Muscle of arm (tissue), 12 donors: ENCODE results near the gene PPIE. TPM values are rescaled to one million over a fixed set of nuclear protein-coding genes. Genes with fewer than 3 reads are reported as not detected.
"Not testable (repeated sequence)": the region's sequence is repeated elsewhere in the genome, so short reads cannot be mapped to it uniquely, and the experiment has no call there.

Experiments used
- DNase-seq: peaks from one replicate; pipeline ENCODE4 v3.0.0-alpha.2; 2013
- polyA plus RNA-seq, 12 donors: library from polyadenylated mRNA; unstranded; fragments of 120-200 nt; gene quantifications; one replicate each; pipeline ENCODE4 v1.2.1, GENCODE V29; 2013; ENCODE audit not compliant: insufficient read length in 12 of 12

Gene PPIE
- polyA plus RNA-seq, 12 donors: 23.2 to 47.3 (median 40.8) TPM; not detected in 1

DNA sequence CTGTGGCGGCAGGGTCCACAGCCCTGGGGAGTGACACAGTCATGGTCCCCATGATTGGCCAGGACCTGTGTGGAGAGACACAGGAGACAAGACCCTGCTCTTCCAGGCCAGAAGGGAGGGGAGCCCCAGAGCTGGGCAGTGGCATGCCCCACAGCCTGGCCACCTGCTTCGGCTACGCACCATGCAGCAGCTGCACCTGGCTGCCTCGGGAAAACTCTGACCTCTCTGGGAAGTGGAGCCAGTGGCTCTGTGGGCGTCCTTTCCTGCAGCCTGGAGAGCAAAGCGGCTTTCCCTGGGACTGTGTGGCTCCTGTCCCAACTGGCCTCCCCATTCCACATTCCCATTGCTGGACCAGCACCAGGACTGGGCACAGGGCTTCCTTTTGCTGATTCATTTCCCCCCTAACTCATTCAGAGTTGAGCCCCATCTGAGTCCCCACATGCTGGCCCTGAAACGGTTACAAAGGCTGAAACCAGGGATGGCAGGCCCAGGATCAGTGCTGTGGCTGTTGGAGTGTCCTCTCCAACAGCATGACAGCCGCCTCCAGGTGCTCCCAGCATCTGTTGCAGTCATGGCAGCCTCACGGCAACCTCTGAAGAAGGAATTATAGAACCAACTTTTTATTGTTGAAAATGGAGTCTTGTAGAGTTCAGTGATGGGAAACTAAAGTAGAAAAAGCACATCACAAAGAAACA, 17.4 kb downstream of the PPIE start:
- DNase-seq: no peak

DNA sequence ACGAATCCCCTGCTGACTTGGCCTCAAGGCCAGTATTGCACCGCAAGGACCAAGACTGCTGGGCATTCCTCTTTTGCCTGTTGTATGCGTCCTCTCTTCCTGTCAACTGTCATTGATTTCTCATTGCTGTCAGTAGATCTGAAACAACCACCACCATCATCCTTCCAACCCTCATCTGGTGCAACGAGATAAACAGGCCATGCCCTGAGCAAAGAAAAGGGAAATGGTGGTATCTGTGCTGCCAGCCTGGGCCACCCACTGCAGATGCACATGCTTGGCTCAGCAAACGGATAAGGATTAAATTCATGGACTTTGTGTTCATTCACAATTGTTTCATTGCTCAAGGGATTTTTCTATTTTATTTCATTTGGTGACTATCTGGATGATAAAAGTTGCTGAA, 18.8 kb downstream of the PPIE start:
- DNase-seq: no peak

DNA sequence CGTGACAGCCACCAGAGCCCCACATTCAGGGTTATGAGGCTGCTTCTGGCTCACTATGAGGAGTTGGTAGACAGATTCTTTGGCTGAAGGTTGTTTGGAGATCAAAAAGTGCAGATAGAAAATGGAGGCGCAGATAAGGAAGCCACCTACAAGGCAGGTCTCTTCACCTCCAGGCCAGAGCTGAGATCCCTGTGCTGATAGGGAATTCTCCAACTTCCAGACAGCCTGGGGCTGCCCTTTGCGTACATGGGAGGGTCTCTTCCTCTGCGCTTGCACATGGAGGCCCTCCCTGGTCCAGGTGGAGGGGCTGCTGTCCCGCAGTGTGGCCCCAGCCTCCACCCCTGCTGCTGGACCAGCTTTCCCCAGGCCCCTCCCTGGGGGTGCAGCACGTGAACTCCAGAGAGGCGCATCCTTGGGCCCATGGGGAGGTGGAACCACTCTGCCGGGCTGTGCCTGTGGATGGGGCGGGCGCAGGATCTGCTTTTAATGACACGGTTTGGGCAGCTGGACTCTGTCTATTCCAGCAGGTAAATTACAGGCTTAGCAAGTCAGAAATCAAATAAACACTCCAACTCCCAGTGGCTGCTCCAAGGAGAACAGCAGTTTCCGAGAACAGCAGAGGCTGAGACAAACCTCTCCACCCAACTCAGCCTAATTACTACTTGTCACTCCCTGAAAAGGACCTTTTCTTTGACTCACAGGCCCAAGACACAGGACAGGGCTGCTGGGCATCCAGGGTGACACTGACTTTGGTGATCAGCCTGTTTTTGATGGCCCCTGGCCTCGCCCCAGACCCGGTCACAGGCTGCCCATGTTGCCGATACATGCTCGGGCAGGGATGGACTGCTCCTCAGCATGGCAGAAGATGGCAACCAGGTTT, 20.1 kb downstream of the PPIE start:
- DNase-seq: no peak

DNA sequence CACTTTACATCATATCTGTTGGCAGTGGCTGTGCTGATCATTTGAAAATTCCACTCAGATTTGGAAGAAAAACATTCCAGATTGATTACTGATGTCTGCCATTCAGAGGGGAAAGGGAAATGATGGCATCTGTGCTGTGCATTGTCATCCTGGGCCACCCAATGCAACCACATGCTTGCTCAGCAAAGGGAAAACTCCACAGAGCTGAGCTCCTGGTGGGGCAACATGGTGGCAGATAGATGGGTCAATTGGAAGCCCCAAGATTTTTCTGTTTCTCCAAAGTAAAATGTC, 20.7 kb downstream of the PPIE start:
- no peak for DNase-seq

DNA sequence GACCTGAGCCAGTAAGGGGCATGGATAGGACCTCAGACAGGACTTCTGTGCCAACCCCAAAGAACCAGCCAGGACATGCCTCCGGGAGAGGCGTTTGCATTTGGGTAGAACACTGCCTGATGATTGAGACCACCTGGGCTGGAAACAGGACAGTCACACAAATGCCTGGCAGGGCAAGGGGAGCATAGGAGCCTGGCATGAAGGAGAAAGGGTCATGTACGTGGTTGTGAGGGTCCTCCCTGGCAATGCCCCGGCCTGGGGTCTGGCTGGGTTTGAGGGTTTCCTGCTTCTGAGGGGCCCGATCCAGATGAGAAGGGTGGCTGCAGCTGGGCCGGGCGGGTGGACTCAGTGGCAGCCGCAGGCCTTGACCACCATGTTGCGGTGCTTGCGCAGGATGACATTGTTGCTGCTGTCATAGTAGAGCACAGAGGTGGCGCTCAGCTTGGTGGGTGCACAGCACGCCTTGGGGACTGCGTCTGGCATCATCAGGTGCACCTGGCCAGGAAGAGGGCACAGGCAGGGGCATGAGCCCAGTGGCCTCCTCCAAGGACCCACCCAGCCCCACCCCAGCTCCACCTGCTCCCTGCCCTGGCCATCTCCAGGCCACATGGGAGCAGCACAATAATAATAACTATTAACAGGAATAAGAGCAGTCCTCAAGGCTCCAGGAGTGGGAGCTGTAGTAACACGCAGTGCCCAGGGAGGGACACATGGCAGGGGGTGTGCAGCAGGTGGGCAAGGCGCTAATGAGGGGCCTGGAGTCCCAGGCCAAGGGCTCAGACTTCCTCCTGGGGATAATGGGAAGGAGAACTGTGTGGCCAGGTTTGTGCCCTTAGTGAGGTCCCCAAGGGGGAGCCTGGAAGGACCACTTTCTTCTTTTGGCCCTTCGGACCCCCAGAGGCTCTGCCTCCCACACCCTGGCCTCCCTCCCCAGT, 21.7 kb downstream of the PPIE start:
- no peak for DNase-seq

DNA sequence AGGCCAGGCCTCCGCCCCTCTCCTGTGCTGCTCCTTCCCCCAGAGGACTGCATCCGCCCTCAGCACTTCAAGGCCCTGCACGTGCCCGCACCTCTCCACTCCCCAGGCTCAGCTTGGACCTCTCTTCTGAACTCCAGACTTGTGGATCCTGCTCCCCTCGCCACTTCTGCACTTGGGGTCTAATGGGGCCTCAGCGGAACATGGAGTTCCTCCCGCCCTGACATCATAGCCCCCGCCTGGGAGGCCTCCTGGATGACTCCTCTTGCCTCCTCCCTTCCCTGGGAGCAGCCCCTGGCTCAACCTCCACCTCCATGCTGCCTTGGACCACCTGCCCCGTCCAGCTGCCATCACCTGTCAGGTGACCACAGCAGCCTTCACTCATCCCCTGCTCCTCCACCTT, 22.3 kb downstream of the PPIE start:
- no peak for DNase-seq

DNA sequence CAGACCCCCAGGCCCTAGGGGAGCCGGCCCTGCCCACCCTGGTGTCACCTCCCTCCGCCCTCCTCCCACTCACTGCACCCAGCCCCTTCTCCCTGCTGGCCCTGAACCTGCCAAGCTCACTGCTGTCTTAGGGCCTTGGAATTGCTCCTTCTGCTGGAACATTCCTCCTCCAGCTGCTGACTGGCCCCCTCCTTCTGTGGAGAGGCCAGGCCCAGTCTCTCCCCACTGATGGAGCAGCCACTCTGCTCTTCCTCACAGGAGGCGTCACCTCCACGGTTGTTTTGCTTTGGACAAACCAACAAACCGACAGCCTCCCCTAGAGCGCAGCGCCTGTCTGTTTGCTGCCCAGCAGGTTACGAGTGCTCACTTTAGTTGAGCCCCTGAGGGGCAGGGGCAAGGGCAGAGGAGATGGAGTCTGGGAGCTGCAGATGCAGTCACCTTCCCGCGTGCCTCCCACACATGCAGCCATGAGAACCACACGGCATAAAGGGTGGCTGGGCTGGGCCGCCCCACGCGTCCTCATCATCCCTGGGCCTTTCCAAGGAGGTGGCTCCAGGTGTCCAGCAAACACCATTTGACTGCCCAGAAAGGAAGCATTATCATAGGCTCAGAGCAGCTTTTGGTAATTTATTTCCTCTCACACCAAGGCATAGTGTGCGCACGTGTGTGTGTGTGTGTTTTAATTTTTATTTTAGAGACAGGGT, 23.0 kb downstream of the PPIE start:
- no peak for DNase-seq

DNA sequence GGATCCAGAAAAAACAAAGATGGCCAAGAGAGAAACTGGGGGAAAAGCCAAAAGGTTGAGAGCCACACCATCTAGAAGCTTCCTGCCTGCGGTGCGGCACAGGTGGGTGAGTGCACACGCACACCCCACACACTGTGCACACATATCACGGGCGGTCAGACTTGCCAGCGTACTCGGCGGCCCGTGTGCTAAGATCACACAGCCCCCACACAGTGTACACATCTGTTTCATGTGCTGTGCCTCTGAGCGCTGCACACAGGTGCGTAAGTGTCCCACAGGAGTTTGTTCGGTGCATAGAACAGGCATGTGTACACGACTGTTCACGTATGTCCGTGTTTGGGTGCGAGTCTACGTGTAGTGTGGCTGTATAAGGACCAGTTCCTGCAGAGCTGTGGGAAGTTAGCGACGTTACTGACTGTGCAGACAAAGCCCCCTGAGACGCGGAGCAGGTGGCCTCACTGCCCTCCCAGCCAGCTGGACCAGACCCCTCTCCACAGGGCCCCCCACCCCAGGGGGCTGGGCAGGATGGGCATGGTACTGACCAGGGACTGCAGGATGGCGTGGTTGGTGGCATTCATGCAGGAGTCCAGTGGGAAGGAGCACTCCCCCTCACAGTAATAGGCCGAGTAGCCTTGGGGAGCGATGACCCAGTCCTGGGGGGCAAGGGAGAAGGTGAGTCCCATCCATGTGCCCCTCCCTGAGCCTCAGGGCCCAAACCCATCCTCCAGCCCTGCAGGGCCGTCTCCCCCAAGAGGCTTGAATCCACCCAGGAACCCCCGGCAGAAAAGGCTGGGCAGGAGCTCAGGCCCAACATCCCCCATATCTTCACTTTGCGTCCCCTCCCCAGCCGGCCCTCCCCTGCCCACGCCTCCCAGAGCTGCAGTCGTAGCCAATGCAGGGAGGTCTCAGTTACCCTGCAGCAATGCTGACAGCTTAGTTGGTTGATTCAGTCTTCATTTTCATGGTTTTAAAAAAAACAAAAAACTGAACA, 24.2 kb downstream of the PPIE start:
- no peak for DNase-seq

DNA sequence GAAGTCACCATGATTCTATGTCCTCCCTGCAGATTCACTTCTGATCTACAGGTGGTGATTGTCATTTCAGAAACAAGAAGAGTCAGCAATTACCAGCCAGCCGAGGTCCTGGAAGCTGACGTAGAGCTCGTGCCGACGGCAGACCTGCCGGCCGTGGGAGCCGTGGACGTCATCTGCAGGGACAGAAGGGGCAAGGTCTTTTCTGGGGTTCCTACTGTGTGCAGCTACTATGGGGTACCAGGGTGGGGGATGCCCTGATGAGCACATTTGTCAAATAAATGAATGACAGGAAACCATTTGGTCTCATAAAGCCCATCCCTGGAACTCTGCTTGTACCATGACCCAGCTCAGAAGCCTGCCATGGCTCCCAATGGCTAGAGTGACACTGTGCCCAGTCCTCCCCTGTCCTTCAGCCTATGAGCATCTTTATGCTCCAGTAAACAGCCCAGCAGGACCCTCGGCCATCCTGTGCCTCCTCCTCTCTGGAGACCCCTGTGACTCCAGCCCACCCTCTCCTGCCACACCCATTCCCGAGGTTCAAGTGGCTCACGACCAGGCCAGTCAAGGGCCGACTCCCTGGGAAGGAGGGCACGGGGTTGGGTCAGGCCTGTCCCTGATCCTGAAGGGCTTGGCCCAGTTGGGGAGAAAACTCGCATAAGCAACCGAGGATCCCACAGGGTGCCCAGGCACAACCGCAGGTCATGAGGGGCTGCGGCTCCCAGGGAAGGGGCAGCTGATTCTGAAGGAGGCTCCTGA, 25.1 kb downstream of the PPIE start:
- not testable (repeated sequence) for DNase-seq

DNA sequence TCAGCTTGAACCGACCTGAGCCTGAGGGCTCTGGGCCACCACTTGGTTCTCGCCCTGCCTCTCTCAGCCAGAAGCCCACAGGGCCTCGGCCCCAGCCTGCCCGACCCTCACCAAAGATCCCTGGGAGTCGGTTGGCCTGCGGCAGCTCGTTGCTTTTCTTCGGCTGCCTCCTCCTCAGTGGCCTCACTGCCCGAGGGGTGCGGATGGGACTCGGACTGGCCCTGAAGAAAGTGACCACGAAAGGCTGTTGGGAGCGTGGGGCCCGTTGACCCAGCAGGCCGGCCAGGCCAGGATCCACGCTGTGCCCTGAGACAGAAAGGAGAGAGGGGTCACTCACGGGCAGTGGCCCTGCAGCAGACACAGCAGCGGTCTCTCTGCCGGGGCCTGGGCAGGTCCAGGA, 25.8 kb downstream of the PPIE start:
- not testable (repeated sequence) for DNase-seq

DNA sequence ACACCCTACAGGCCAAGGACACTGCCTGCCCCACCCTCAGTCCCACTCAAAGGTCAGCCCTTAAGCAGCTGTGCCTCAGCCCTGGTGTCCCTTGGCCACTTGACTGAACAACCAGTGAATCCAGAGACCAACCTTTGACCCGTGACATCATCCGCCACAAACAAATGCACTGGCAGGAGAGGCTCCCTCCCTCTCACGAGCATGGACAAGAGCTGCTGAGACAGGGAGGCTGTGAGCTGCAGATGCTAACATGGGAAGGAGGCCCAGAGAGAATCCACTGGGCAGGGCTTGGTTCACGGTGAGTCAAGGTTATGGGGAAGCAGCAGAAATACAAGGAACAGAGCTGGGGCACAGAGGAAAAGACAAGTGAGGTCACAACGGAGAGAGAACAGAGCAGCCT, 27.8 kb downstream of the PPIE start:
- not testable (repeated sequence) for DNase-seq

DNA sequence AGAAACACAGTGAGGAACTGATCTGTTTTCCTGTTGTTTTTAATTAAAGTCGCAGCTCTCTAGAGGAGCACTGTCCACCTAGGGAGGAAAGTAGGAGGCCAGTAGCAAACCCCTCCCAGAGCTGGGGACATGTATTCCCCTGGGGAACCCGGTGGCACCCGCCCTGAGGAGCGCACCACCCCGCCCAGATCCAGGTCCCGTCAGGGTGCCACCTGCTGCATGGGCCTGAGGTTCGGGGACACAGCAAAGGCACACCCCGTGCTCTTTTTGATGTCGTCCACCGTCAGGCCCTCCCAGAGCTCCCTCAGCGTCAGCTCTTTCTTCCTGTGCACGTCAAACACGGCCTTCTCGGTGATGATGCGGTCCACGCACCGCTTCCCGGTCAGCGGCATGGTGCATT, 30.8 kb downstream of the PPIE start:
- not testable (repeated sequence) for DNase-seq

DNA sequence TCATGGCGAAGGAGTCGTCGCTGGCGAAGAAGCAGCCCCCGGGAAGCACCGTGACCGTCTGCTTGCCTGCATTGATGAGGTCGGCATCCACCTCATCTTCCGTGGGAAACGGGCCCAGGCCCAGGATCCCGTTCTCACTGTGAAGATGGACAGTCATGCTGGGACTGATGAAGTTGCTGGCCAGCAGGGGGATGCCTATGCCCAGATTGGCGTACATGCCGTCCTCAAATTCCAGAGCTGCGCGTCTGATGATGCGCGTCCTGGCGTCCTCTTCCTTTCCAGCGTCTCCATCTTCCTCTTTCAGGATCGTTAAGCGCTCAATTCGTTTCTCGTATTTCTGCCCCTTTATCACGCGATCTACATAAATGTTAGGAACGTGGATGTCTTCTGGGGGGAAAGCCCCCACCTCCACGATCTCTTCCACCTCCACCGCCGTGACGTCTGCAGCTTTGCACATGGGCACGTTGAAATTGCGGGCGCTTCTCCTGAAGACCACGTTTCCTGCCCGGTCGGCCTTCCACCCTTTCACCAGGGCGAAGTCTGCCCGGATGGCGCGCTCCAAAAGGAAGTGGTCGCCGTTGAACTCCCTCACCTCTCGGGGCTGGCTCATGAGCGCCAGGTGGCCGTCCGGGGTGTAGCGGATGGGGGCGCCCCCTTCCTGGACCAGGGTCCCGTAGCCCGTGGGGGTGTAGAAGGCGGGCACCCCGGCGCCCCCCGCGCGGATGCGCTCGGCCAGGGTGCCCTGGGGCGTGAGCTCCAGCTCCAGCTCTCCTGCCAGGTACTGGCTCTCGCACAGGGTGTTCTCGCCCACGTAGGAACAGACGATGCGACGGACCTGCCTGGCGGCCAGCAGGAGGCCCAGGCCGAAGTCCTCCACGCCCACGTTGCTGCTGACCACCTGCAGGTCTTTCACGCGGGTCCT, 31.7 kb downstream of the PPIE start:
- DNase-seq: not testable (repeated sequence)

DNA sequence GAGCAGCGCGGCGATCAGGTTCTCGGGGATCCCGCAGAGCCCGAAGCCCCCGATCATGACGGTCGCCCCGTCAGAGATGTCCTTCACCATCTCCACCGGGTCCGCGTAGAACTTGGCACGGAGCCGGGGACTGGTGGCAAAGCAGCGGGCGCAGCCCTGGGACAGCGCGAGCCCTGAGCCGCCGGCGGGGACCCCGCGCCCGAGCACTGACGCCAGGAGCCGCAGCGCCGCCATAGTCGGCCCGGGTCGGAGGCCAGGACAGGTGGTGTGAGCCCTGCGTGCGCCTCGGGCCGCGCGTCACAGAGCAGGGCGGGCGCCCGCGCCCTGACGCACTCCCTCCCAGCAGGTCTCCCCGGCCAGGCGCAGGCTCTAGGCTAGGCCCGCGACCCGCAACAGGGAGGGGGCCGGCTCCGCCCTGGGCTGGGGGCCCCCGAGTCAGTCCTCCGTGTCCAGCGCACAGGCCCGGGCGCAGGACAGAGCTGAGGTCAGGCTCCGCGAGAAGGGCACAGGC, 32.4 kb downstream of the PPIE start, which contains the start of gene OXCT2:
Gene OXCT2, minus strand, starts transcription at position 327 of the 511 bp plus-strand sequence. Its CDS starts 93 bp downstream, at position 234.
- DNase-seq: not testable (repeated sequence)

DNA sequence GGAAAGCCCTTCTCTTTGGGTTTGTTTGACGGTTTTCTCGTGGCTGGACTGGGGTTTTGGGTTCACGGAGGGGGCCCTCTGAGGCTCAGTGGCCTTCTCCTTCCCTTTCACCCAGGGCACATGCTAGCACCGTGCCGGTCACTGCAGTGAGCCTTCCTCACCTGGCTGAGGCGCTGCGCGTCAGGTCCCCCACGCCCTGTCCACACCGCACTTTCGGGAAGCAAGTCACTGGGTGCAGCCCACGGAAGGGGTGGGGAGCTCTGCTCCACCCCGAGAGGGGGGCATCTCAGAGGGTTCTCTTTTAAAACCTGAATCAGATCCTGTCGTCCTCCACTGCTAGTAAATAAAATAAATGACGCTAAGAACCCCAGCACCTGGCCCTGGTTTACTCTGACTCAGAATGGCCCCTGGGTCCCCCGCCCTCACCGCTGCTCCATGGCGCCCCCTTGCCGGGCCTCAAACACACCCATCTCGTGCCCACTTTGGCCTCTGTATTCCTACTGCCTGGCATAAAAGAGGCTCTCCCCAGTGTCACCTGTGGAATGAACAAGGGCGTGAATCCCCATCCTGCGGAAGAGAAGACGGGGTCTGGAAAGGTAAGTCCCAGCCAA, 34.8 kb downstream of the PPIE start:
- not testable (repeated sequence) for DNase-seq

DNA sequence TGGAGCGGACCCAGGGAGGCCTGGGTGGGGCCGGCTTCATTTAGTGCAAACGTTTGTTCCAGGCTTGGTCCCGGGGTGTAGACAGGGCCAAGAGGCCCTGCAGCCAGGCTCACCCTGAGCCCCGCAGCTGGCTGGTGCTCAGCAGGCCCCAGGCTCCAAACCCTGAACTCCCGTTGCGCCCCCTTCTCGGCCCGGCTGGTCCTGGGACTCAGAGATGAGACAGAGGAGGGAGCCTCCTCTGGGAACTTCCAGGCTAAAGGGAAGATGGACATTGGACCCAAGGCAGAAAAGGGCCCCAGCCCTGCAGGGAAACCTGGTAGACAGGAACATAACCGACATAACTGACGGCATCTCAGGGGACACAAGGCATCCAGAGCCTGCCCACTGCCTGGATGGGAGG, 36.5 kb downstream of the PPIE start:
- not testable (repeated sequence) for DNase-seq

DNA sequence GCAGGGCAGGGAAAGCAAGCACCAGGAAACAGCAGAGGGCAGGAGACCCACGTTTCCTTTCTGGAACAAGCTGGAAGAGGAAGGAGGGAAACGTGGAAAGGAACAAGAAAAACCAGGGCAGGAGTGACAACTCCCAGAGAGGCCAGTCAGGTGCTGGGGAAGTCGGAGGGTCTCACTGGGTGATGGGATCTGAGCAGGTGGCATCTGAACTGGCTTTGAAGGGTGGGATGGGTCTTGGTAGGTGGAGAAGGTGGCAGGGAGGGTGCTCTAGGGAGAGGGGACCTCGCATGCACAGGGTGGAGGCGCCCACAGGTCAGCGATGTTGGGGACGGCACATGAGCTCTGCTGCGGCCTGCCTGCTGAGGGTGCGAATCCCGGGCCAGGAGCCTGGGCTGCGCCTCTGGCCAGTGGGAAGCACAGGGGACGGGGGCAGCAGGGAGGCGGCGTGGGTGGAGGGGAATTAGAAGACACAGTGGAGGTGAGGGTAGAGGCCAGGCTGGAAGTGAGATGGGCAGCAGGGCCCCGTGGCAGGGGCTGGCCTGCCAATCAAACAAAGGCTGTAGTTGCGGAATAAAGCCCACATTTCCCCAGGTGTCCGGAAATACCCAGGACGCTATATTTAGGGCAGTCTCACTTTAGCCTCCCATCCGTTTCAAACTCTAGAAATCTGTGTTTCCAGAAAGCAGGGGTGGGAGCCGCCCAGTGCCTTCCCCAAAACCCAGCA, 37.2 kb downstream of the PPIE start:
- not testable (repeated sequence) for DNase-seq
